Measurements from ENCODE around the gene ERICH6B. TPM values are rescaled to one million over a fixed set of nuclear protein-coding genes. Genes with fewer than 3 reads are reported as not detected.

ERICH6B gene
- total and polyA plus RNA-seq, 10 of the 15 experiments (the other 5 are each of a cell fraction or from before 2014, with no cell fraction given): 0.27 to 0.75 (median 0.33) TPM; not detected in 7

GRCh38 chr13:45630791-45631190, 15.3 kb upstream of the ERICH6B start:
- BruUV-seq (replicated peaks): no TSS peak
- H2AFZ ChIP-seq (ENCODE audit: control insufficient read depth, low read depth, low read length): no peak overlapping the region
- no peak for ATAC-seq
- TF ChIP-seq ZBTB11 (CRISPR knock-in tag; IDR thresholded peaks at IDR 0.05) (no peak), GATAD2B (conservative IDR thresholded peaks at IDR 0.05; ENCODE audit: low read depth) (no peak), NFIC (IDR thresholded peaks at IDR 0.05; ENCODE audit: low read depth, low read length) (no peak), SP1 (IDR thresholded peaks at IDR 0.05; ENCODE audit: low read depth, low read length) (no peak), KAT2A (conservative IDR thresholded peaks at IDR 0.05; ENCODE audit: control insufficient read depth, low read depth, low read length) (no peak), RAD51 (IDR thresholded peaks at IDR 0.05) (no peak), FOXM1 (IDR thresholded peaks at IDR 0.05; ENCODE audit: low read depth, low read length) (no peak), STAT3 (IDR thresholded peaks at IDR 0.05; ENCODE audit: low read depth, low read length) (no peak), CHD1 (IDR thresholded peaks at IDR 0.05; ENCODE audit: low read depth, low read length) (no peak), SMARCA5 (IDR thresholded peaks at IDR 0.05) (no peak), ZNF622 (IDR thresholded peaks at IDR 0.05) (no peak), HDAC2 (IDR thresholded peaks at IDR 0.05) (no peak), SMAD5 (IDR thresholded peaks at IDR 0.05; ENCODE audit: low read depth) (no peak), USF1 (IDR thresholded peaks at IDR 0.05; ENCODE audit: borderline replicate concordance, extremely low read length, insufficient read depth, low read depth, low read length) (no peak), YBX1 (IDR thresholded peaks at IDR 0.05) (no peak), HSF1 (IDR thresholded peaks at IDR 0.05; ENCODE audit: low read depth, low read length) (no peak), E2F8 (IDR thresholded peaks at IDR 0.05; ENCODE audit: low read depth, partially characterized antibody) (no peak)
- RAD21 ChIA-PET (ENCODE audit: unreplicated experiment): interaction anchor here (1.3 kb wide), 1 partner anchor 87 kb away, joined by 3 read pairs; no protein-coding TSS in a partner anchor
- no peaks in the 10 kb centered on the region for H3K79me2 ChIP-seq (ENCODE audit: control insufficient read depth, insufficient read depth, low read length)
- no peak for DNase-seq (ENCODE audit: low read depth, low spot score)
- CTCF ChIA-PET: interaction anchor here (1.5 kb wide), 1 partner anchor 98 kb away, joined by 5 read pairs; no protein-coding TSS in a partner anchor
- H3K27ac ChIP-seq (ENCODE audit: control insufficient read depth, insufficient read depth): no peak overlapping the region
- peaks cover 5% of the 10 kb centered on the region for H3K4me1 ChIP-seq (ENCODE audit: control insufficient read depth, insufficient read depth, low read length)
- no peaks in the 10 kb centered on the region for H3K9me3 ChIP-seq (replicated peaks; ENCODE audit: control insufficient read depth, insufficient read depth, low read length)
- in situ Hi-C loops (cut with MboI) (no loop called here), intact Hi-C loops (cut with micrococcal nuclease; ENCODE audit: unreplicated experiment) (loop anchor here (10.0 kb wide), 1 partner anchor 234 kb away; no protein-coding TSS in a partner anchor)
- no peaks in the 10 kb centered on the region for H3K36me3 ChIP-seq (ENCODE audit: control insufficient read depth in 2 of 2, insufficient read depth in 2 of 2, low read length in 1 of 2)
- WGBS (ENCODE audit: insufficient coverage, insufficient replicate concordance, low lambda C conversion rate, missing lambda C conversion rate): 51% methylated on average over 7 of the region's 7 CpGs
- POLR2A ChIA-PET: no interaction called here
- no peak for FAIRE-seq
- H3K4me3 ChIP-seq: no peak overlapping the region
- SMC1A ChIA-PET (ENCODE audit: uncharacterized antibody, unreplicated experiment): interaction anchor here (12.7 kb wide), 1 partner anchor 90 kb away, joined by 233 read pairs; no protein-coding TSS in a partner anchor
- no peaks in the 10 kb centered on the region for H4K20me1 ChIP-seq (ENCODE audit: control insufficient read depth, insufficient read depth)
- H3K4me2 ChIP-seq (ENCODE audit: control insufficient read depth, insufficient read depth): no peak overlapping the region
- H3K27me3 ChIP-seq (replicated peaks in 1 of 2; ENCODE audit: control insufficient read depth in 2 of 2, insufficient read depth in 2 of 2, low read length in 1 of 2): no peaks in the 10 kb centered on the region
- H3K9ac ChIP-seq (ENCODE audit: control insufficient read depth, insufficient read depth, low read length): no peak overlapping the region
